HCEC 1CT (cell line): ENCODE results near the gene NT5C3B.
A peak's percentile ranks its signal among the peaks of the same experiment; 100 is the strongest.

Source experiments
- DNase-seq: peaks from one replicate; pipeline ENCODE4 v3.0.0-alpha.2; 2017

The NT5C3B gene

DNA sequence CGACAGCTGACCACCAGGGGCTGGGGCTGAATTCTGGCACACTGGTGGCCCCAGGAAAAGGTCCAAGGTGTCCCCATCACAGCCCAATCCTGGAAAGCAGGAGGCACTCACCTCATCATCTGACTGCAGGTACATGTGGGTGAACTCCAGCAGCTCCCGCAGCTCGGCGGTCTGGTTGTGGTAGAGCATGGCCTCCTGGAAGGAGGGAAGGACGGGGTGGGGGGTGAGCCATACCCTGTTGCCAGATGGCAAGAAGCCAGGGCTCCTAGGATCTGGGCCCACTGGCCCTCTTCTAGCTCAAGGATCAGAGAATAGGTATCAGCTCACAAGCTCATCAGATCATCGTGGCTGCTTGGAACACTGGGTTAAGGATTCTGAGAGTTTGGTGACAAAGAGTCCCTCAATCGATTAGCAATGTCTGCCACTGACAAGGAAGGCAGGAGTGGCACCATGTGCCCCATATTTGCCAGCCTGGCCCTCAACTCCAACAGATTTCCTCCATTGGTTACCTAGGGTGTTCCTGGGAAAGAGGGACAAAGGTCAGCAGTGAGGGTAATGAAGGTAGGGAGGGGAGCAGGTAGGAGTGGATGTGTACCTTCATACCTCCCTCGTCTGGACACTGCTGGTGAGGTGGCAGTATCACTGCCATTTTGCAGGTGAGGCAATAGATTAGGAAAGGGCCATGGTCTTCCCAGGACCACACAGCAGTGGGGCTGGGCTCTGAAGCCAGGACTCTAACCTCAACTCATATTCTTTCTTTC is 29.2 kb downstream of the NT5C3B start:
- DNase-seq, result no peak

DNA sequence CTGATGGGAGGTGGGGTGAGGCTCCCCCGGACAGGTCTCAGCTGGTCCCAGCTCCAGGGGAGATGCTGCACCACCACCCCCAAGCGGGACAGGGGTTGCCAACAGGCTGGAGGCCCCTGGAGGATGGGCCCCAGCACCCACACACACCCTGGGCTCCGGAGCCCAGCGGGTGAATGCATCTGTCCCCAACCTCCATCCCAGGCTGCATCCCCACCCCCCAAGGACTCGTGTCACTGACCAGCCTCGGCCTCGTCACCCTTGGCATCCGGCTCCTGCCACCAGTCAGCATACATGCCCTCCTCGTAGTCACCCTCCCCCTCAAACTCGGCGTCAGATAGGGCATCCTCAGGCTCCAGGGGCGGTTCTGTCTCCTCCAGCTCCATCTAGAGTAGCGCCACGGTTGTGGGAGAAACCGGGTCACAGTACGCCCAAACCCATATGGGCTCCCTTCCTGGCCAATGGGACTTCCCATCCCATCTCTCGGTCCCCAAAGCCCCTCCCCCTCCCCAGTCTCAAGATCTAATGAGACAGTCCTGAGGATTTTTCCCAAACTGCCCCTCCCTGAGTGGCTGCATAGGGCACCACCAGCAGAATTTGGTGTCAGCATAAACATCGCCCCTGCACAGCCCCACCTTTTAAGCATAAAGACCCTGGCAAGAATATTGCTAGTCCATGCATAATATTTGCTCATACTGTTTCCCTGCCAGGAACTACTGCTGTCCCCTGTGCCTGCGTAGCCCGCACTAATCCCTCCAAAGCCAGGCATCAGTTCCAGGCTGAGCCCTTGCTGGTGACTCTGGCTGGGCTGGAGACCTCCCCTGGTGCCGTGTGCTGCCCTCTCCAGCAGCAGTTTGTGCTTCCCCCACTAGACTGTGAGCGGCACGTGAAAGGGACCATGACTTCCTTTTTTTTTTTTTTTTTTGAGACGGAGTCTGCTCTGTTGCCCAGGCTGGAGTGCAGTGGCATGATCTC is 32.7 kb downstream of the NT5C3B start:
- DNase-seq, result no peak

DNA sequence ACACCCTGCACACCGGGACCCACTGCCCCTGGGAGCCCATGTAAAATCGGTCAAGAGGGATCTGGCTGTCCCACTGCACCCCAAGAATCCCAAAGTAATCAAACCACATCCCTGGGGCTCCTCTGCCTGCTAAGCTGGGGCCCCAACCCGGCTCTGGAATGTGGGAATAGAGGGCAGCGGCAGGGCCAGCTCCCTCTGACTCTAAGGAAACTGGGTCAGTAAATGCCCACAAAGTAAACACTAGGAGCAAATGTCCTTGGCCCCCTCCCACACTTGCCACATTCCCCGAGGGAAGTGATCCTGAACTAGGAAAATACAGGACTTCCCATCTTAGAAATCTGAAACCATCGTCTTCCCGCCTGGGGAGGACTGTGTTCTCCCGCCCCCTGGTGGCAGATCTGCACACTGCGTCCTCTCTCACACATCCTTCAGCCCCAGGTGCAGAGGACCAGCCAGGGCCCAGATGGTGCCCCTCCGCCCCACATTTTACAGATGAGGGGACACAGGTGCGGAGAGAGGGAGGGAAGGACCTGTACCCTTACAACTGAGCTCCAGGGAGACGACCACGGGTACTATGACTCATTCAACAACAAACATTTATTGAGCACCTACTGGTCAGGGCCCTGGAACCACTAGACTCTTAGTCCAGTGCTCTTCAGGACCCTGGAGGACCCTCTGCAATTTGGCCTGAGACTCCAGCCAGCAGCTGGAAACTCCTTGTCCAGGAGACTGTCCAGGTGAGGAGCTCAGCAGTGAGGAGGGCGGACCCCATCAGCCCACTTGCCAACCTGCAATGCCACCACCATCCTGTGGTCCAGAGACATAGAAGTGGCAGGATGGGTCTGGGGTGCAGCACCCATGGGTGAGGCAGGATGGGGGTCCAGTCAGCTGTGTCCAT is 34.4 kb downstream of the NT5C3B start:
- DNase-seq, result peak; percentile 64

DNA sequence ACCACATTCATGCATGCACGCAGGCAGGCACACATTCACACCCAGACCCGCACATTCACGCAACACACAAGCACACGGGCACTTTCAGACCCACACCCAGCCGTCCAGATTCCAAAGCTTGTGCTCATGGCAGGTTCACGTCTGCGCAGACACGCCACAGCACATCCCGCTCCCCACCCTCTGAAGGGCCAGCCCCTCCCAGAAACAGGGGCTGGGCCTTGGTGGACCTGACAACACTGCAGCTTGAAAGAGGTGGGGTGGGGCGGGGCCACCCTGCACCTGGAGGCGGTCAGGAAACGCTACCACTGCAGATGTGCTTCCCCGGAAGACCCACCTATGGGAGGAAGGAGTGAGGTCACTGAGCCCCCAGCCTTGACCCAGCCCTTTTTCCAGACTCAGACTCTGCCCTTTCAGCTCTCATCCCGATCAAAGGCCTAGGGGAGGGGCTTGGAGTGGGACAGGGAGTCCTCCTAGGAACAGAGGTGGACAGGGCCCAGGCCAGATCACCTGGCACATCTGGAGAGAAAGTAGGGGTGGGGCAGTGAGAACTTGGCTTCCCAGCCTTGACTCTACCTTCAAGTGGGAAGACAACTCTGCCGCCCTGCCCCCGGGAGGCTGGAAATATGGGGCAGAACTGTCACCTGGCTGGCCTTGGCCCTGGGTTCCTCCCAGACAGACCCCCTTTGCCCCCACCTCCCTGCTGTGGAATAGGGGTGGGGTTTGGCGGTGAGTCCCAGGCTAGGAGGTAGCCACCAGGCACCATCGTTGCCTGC is 35.2 kb downstream of the NT5C3B start:
- DNase-seq, result no peak

DNA sequence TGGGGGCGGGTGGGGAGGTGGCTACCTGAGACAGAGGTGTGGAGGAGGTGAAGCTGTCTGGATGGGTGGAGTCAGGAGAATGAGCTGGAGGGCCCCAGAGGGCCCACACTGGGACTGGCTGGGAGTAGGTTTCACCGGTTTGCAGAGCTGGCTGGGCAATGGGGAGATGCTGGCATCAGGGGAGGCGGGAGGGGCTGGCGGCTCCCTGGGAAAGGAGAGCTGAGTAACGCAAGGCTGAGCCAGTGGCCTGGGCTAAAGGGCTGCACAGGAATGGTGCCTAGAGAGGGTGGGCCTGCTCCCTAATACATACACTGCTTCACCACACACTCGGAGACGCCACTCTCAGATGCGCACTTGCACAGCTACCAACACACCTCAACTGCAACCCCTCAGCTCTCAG is 36.7 kb downstream of the NT5C3B start:
- no peak for DNase-seq

DNA sequence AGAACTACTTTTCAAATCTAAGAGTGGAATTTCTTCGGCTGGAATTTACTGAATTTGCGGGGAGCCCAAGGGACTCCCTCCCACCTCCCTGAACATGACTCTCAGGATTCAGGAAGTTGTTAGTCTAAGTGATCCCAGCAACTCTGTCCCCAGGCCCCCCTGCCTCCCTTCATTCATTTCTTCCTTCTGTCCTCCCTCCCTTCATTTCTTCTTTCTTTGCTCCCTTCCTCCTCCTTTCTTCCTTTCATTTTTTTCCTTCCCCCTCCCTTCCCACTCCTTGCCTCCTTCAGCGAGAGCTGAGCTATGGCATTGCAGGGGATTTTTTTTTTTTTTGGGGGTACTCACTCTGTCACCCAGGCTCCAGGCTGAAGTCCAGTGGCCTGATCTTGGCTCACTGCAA is 38.7 kb downstream of the NT5C3B start:
- no peak for DNase-seq

DNA sequence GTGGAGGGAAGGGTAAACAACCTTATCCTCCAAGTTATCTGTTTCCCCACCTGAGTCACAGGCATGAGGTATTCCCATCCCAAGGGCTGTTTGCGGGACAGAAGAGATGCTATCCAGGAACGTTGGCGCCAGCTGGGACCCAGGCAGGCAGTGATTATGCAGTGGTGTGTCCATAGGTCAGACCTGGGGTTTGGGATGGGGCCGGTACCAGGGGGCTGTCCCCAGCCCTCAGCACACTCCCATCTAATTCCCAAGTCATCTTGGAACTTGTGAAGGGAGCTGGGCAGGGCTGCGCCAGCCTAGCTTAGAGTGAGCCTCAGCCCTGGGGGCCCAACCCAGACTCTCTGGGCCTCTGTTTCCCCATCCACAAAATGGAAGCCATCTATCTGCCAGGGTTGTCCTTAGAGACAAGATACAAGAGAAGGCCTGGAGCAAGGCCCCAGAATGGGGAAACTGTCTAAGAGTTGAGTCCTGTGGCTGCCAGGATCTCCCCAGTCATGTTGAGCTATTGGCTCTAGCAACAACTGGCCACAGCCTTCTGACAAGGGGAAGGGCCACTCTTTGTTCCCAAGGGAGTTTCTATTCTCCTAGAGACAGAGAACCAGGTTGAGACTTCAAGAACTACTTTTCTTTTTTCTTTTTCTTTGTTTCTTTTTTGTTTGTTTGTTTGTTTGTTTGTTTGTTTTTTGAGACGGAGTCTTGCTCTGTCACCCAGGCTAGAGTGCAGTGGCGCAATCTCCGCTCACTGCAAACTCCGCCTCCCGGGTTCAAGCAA is 39.7 kb downstream of the NT5C3B start:
- DNase-seq, result no peak

DNA sequence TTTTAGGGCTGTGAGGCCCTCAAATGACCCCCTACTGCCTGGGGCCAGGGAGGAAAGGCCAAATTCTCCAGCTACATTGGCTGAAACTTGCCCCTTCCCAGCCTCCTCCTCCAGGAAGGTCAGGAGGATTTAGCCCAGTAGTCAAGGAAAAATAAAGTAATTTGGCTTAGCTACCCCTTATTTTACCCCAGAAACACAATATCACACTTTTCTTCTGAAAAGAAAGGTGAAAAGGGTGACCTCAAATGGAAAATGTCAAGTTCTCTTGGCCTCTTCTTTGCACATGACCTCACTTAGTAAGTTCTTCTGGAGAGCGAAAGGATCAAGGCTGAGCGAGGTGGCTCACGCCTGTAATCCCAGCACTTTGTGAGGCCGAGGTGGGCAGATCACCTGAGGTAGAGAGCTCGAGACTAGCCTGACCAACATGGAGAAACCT is 41.5 kb downstream of the NT5C3B start:
- DNase-seq, result no peak

DNA sequence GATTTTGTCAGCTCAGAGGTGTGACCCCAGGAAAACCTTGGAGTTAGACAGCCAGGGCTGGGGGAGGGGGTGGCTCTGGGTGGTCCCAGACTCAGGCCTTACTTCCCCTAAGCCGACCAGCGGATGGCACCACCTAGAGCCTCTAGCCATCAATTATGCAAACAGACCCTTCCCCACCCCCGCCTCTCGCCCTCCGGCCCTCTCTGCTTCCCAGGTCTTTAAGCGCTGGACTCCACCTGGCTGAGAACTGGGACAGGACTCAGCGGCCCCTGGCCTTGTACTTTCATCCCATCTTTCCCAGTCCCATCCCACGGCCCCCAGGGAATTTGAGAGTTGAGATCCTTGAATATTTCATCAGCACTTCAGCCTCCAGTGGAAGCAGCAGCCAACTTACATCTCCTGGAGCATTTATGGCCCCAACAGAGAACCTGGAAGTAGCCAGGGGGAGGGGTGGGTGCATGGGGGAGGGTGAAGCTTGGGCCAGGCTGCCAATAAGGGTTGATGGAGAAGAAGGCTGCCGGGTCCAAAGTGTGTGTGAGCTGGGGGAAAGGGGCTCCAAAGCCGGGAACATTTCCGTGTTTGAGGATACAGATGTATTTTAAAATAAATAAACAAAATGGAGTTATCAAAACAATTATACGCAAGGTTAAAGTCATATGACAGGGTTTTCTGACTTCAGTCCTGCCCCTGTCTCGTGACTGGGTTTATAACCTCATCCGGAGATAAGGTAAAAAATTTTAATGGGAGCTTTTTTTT is 42.1 kb downstream of the NT5C3B start:
- DNase-seq, result no peak

DNA sequence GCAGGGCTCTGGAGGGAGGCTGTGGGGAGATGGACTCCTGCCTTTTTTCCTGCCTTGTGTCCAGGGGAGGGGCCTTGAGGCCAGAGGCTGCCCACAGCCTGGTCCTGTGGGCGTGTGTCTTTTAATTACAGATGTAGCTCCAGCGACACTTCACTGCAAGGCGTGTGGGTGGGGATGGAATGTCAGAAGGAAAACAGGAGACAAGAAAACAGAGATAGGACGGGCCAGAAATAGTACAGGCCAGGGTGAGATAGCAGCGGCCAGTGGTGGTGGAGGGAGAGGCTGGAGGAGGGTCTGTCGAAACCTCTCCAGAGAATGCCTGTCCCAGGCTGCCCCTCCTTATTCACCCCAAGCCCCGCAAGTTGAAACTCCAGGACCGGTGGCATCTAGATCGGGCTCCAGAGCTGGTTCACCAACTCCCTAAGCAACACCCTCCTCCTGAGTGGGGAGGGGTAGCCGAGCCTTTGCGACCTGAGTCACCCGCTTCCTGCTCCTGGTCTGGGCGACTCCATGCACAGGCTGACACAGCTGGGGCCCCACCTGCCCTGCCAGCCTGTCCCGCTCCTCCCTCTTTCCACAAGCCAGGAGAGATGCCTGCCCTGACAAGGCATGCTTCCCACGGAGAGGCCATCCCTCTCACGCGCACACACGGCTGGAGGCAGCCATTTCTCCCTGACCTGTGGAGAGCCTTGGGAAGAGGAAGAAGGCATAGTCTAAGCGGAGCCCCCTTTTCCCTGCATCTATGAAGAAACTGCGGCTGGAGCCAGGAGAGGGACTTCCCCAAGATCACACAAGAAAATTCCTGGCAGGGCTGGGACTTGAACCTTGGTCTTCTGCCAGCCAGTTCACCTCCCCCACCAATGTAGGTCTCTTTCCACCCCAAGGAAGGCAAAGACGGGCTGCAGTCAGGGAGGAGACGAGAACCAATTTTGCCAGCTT is 42.9 kb downstream of the NT5C3B start:
- DNase-seq, result no peak

DNA sequence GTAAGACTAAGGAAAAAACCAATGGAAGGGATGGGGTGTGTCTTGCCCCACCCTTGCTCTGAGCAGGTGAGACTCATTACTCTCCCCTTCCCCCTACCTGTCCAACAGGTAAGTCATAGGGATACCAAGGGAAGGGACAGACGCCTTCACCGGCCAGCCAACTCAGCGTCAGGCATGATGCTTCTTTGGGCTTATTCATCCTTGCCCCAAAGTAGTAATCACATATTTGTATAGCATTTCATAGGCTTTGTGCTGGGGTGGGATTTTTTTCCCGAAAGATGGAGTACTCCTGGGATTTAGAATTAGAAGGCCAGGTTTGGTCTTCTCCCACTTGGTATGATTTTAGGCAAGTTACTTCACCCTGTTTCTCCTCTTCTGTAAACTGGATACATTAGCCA is 49.0 kb downstream of the NT5C3B start:
- DNase-seq, result no peak

DNA sequence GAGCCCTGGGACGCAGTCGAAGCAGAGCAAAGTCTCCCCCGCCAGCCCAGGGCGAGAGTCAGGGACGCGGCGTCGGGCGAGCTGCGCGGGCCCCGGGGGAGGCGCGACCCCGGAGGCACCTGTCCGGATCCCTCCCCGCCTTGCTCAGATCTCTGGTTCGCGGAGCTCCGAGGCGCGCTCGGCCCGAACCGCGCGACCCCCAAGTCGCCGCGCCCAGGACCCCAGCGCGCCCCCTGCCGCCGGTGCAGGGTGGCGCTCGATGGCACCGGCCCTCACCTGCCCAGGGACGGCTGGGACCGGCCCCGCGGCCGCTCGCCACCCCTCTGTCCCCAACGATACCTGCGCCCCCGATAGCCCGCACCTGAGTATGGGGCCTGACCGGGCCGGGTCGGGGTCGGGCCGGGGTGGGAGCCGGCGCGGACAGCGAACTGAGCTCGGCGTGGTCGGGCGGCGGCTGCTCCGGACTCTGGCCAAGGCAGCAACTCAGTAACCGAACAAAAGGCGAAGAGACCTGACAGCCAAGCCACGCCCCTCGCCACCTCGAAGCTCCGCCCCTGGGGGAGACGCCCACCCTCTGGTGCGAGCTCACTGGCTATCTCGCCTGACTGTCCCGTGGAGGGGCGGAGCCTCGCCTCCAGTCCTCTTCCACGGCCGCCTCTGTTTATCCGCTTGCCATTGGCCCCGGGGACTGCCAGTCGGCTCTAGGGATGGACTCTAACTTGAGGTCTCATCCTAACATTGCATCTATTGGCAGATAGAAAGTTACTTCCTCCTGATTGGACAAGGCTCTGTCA is 49.6 kb downstream of the NT5C3B start, which contains the start of gene JUP:
Gene JUP (minus strand): TSS at position 485 of the 794 bp plus-strand sequence. CDS start 14,857 bp downstream, outside the sequence.
- peak; percentile 19 for DNase-seq

DNA sequence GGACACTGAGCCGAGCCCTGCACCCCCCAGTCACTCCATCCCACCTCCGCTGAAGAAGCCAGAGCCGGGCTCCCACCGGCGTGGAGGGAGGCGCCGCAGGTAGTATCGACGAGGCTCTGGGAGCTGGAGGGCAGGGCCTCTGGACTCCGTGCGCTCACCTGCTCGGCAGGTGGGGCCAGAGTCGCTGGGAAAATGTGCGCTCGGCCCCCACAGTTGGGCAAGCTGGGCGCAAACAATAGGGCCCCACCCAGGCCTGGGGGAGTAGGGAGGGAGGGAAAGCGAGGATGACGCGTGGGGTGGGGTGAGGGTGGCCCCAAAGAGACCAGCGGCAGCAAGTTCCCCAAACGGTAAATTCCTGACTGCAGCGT is 50.2 kb downstream of the NT5C3B start:
- DNase-seq, result no peak

DNA sequence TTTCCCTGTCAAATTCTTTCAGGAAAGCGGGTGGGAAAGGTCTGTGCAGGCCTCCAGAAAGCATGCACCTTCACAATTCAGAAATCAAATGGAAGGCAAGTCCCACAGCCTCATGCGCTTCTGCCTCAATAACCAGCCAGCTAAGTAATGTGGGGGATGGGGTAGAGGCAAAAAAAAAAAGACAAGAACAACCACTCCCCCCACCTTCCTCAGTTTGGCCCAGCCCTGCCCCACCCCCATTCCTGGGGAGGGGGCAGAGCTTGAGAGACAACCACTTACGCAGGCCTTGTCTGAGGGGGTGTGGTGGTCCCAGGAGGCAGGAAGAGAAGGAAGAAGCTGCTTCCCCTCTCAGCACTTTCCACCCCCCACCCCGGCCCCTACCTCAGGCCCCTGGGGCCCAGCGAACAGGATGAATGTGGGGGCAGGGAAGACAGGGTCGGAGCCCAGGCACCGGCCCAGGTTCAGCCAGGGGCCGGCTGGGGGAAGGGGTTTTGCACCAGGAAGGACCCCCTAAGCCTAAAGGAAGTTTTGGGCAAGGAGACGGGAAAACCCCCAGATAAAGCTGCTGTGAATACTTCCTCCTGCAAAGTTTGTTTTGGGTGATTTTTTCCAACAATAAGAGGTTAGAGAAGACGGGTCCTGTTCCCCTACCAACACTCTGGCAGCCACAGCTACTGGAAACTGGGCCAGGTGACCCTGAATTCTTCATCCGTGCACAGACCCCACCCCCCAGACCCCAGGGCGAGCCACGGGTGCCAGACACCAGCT is 50.8 kb downstream of the NT5C3B start:
- no peak for DNase-seq

DNA sequence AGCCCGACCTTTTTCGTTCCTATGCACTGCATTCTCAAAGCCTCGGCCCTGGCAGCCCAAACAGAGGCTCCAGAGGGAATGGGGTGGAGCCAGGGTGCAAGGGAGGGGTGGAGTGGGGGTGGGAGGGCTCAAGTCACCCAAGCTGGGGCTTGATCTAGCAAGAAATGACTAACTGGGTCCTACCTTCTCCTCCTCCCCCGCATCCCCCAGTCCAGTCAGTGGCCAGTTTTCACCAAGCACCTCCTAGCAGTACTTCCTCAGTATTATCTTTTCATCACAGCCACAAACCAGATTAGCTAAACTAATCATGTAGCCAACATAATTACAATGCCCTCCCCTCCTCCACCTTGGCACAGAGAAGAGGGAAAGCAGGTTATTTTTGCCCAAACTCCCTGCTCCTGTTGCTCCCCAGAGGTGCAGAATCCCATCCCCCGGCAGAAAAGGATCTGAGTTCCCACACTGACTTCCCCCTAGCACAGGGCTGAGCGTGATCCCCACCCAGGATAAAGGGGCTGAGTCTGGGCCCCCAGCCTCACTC is 51.8 kb downstream of the NT5C3B start:
- DNase-seq, result no peak

DNA sequence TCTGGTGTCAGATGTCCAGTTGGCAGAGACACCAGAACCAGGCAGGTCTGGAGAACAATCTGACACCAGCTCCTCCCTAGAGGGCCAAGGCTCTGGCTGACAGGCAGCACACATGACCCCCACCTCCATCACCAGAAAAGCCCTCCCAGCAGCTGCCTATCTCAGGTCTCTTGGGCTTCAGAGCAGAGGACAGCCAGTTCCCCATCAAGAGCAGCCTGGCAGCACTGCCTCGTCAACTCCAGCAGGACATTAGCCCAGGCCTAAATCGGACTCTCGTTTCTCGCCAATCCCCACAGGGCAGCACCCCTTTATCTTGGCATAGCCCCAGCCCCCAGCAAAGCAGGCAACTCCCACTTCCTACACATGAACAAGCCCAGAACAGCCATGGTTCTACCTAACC is 53.9 kb downstream of the NT5C3B start:
- no peak for DNase-seq

DNA sequence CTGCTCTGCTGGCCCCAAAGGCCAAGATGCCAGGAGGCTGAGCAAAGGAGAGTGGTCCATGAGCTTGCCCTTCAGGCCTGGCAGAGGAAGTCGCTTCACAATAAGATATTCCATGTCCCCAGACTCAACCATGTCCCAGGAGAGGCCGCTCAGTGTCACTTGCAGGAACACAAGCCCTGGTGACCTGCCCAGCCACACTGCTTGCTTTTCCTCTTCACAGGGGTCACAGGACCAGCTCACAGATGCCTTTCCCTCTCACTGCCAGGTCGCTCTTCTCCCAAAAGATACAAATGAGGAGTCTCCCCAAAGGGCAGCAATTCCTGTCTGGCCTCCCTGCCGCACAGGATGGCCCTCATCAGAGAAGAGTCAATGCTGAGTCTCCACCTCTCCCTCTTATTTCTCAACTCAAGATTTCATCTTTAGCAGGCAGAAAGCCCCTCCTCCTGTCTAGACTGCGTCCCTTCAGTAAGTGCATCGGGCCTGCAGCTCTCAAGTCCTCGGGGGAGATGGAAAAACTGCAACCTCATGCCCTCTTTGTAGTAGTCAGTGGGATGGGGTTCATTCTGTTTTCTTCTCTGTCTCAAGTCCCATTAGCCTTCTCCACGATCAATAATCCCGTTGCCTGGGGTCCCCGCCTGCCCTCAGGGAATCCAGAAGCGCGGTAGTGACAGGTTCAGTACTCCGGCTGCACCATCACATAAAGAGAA is 54.5 kb downstream of the NT5C3B start:
- DNase-seq, result no peak
